Skin of body (tissue), 2 donors: ENCODE results near the gene GPR39. TPM values are rescaled to one million over a fixed set of nuclear protein-coding genes. Genes with fewer than 3 reads are reported as not detected.

ENCODE experiments used
- DNase-seq: peaks from one replicate; lab custom pipeline; 2025; lab: John Stamatoyannopoulos, UW
- total RNA-seq: library from RNA; depleted of rRNA; stranded (reverse); fragments of >200 nt; gene quantifications from one replicate; pipeline ENCODE4 v1.2.3, GENCODE V29; 2014

GPR39 gene
- total RNA-seq, 1 donor from 2014 or later: 0.20 TPM

GRCh38 chr2:132442278-132442677, 25.7 kb downstream of the GPR39 start:
- DNase-seq: no peak

GRCh38 chr2:132443106-132443505, 26.5 kb downstream of the GPR39 start:
- no peak for DNase-seq

- no peak for DNase-seq
These were observed 29.8 kb downstream of the GPR39 start for GRCh38 chr2:132446444-132446843.

- no peak for DNase-seq
These were observed 31.7 kb downstream of the GPR39 start for GRCh38 chr2:132448331-132448730.

- no peak for DNase-seq
These were observed 32.2 kb downstream of the GPR39 start for GRCh38 chr2:132448771-132449170.

GRCh38 chr2:132449868-132450267, 33.3 kb downstream of the GPR39 start:
- DNase-seq: no peak

GRCh38 chr2:132460781-132461180, 44.2 kb downstream of the GPR39 start:
- DNase-seq: no peak

- DNase-seq: no peak
These were observed 45.6 kb downstream of the GPR39 start for GRCh38 chr2:132462236-132462635.

- DNase-seq: no peak
These were observed 47.1 kb downstream of the GPR39 start for GRCh38 chr2:132463719-132464118.

GRCh38 chr2:132465917-132466316, 49.3 kb downstream of the GPR39 start:
- no peak for DNase-seq

- no peak for DNase-seq
These were observed 49.9 kb downstream of the GPR39 start for GRCh38 chr2:132466428-132467028.

GRCh38 chr2:132468821-132469675, 52.4 kb downstream of the GPR39 start:
- no peak for DNase-seq

- DNase-seq: no peak
These were observed 54.1 kb downstream of the GPR39 start for GRCh38 chr2:132470746-132471145.

GRCh38 chr2:132473174-132473883, 56.7 kb downstream of the GPR39 start:
- DNase-seq: no peak

- no peak for DNase-seq
These were observed 59.0 kb downstream of the GPR39 start for GRCh38 chr2:132475615-132476014.

- peak; percentile 57 for DNase-seq
These were observed 60.8 kb downstream of the GPR39 start for GRCh38 chr2:132477436-132477835.

- peak; percentile 71 for DNase-seq
These were observed 61.4 kb downstream of the GPR39 start for GRCh38 chr2:132477962-132478361.

- peak; percentile 46 for DNase-seq
These were observed 62.0 kb downstream of the GPR39 start for GRCh38 chr2:132478461-132479105.

GRCh38 chr2:132479155-132479554, 62.5 kb downstream of the GPR39 start:
- DNase-seq: no peak

- no peak for DNase-seq
These were observed 66.2 kb downstream of the GPR39 start for GRCh38 chr2:132482821-132483220.

GRCh38 chr2:132484144-132484543, 67.5 kb downstream of the GPR39 start:
- no peak for DNase-seq

- no peak for DNase-seq
These were observed 71.9 kb downstream of the GPR39 start for GRCh38 chr2:132488491-132488890.
